HT1080 (cell line): ENCODE data around the gene DNTTIP2. TPM values are rescaled to one million over a fixed set of nuclear protein-coding genes. Genes with fewer than 3 reads are reported as not detected.
"Not testable (repeated sequence)": the region's sequence is repeated elsewhere in the genome, so short reads cannot be mapped to it uniquely, and the experiment has no call there.

Source experiments
- DNase-seq: peaks from one replicate; pipeline ENCODE4 v3.0.0-alpha.2; 2015; ENCODE audit warnings: low read depth
- total RNA-seq: library from RNA; depleted of rRNA; stranded (reverse); fragments of >200 nt; shearing (Covaris generic); gene quantifications from 2 replicates; pipeline ENCODE4 v1.2.3, GENCODE V29; 2014

DNTTIP2 gene
- total RNA-seq, 1 experiment from 2014 or later, result 55.8 TPM

DNA sequence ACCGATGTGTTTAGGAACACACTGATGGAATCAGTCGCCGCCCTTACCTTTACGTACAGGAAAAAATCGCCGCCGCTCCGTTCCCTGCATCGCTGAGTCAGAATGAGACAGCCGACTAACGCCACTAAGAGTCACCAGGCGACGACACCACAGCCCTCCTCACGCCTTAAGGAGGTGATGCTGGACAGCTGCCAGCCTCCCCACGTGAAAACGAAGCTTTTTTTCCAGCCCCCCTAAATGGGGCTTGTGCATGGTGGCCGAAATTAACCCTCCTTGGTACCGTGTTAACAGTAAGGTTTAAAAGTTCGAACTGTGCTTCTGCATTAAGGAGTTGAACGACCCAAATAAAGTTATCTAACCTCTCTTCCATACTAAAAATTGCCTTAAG is 511 bp downstream of the DNTTIP2 start:
- DNase-seq, result peak; percentile 46

DNA sequence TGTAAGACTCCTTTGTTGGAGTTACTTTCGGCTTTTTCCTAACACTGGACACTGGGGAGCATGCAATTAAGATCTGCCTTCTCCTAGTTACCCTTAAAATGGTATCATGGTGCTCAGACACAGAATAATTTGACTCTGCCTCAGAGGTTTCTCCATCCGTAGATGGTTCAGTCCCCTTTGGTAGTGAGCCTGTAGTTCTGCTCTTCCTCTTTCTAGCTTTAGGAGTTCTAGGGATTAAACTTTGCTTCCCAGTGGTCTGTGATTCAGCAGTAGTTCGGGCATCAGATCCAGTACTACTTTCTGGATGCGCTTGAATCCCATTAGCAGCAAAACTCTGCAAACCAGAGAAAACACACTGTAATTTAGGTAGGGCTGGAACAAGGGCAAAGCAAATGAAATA is 1.5 kb downstream of the DNTTIP2 start:
- DNase-seq, result no peak

DNA sequence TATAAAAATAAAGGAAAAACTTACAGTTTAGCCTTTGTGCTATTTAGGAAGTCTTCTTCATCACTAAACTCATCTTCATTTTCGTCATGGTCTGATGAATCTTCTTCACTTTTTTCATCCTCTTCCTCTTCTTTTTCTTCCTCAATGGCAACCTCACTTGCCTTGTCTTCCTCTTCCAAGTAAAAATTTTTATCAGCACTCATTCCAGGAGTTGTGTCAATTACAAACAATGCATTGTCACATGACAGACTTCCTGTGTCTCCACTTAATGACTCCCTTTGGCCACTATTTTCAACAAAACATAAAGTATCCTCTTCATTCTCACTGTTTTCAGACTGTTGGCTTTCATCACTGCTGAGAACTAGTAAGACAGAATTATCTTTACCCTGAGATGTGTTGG is 2.8 kb downstream of the DNTTIP2 start:
- no peak for DNase-seq

DNA sequence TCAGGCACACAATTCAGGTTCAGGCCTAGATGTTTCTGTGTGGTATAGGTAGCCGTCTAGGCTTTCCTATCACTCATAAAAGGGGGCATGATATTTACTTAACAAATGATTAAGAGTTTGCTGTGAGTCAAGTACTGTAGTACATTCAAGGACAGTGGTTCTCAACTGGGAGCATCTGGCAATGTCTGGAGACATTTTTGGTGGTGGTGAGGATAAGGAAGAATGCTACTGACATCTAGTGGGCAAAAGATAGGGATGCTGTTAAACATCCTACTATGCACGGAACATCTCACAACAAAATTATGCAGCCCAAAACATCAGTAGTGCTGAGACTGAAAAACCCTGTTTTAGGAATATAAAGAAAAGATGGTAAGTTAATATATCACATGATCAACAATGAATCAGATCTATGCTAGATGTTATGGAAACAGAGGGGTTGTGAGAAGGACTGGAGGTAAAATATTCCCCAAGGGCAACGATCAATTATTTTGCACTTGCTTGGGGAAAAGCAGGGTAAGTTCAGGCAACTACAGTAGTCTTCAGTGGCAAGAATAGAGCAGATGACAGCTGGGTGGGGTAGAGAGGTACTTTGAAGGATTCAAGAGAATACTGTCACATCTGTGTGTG is 4.9 kb downstream of the DNTTIP2 start:
- peak; percentile 67 for DNase-seq

DNA sequence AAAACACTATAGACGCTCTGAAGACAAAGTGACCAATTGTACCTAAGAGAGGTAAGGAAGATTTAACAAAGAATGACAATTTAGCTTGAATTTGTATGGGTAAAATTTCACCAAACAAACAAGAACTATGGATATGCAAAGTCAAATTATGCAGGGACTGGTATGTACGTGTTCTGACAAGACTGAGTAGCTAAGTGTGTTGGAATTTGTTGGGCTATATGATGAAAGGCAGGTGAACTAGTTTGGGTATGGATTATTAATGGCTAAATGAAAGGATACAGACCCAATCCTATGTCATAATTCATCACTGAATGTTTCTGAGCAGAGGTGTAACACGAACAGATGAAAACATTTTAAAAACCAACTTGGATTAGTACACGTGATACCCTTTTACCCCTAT is 7.6 kb downstream of the DNTTIP2 start:
- DNase-seq, result no peak

DNA sequence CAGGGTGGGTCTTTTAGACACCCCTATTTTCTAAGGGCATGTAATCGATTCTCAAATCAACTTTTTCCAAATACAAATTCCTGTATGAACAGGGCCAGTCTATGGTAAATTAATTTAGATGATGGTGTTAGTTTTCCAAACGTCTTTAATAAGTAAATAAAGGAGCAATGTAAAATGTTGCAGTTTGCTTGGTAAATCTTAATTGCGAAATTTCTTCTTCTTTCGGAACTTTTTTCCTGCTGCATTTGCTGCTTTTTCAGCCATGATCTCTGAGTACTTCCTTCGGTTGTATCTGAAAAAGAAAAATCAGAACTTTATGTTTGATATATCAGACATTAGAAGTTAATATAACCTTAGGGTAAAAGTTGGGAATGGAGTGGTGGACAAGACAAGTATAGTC is 9.4 kb downstream of the DNTTIP2 start:
- DNase-seq, result no peak

DNA sequence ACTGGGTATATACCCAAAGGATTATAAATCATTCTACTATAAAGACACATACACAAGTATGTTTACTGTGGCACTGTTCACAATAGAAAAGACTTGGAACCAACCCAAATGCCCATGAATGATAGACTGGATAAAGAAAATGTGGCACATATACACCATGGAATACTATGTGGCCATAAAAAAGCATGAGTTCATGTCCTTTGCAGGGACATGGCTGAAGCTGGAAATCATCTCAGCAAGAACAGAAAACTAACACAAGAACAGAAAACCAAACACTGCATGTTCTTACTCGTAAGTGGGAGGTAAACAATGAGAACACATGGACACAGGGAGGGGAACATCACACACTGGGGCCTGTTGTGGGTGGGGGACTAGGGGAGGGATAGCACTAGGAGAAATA is 10.5 kb downstream of the DNTTIP2 start:
- DNase-seq, result not testable (repeated sequence)

DNA sequence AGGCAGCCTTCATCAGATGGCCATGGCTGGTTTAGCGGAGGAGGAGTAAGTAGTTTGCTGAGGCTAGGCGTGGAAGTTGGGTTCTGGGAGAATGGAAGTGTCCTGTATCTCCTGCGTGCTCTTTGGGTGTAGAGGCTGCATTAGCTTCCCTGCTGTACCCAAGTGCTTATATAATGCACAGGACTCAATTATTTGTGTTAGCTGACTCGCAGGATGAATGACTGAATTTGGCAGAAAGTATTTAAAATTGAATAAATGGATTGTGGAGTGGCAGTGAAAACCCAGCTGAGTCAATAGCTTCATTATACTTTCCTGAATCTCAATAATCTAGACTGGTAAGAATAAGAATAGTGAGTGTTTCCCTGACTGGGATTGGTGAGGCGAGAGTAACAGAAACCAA is 13.8 kb downstream of the DNTTIP2 start:
- DNase-seq, result no peak

DNA sequence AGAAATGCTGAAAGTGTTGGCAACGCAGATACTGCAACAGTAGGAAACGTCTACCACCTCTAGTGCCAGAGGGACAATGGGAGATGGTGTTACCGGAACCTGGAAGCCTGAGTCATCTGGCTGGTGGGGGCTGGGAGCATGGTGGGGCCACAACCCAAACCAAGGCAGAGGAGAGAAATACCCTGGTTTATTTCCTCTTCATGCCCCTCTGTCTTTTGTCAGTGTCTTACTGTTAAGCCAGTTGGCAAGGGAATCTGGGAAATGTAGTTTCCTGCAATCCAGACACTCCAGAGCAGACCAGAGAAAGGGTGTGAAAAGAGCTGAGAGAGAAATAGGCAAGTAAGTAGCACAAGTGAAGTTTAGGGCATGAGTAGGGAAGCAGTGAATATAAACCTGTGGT is 14.8 kb downstream of the DNTTIP2 start:
- no peak for DNase-seq

DNA sequence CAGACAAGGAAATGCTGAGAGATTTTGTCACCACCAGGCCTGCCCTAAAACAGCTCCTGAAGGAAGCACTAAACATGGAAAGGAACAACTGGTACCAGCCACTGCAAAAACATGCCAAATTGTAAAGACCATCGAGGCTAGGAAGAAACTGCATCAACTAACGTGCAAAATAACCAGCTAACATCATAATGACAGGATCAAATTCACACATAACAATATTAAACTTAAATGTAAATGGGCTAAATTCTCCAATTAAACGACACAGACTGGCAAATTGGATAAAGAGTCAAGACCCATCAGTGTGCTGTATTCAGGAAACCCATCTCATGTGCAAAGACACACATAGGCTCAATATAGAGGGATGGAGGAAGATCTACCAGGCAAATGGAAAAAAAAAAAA is 21.4 kb downstream of the DNTTIP2 start:
- not testable (repeated sequence) for DNase-seq

DNA sequence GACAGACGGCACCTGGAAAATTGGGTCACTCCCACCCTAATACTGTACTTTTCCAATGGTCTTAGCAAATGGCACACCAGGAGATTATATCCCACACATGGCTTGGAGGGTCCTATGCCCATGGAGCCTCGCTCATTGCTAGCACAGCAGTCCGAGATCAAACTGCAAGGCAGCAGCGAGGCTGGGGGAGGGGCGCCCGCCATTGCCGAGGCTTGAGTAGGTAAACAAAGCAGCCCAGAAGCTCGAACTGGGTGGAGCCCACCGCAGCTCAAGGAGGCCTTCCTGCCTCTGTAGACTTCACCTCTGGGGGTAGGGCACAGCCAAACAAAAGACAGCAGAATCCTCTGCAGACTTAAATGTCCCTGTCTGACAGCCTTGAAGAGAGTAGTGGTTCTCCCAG is 23.0 kb downstream of the DNTTIP2 start:
- not testable (repeated sequence) for DNase-seq

DNA sequence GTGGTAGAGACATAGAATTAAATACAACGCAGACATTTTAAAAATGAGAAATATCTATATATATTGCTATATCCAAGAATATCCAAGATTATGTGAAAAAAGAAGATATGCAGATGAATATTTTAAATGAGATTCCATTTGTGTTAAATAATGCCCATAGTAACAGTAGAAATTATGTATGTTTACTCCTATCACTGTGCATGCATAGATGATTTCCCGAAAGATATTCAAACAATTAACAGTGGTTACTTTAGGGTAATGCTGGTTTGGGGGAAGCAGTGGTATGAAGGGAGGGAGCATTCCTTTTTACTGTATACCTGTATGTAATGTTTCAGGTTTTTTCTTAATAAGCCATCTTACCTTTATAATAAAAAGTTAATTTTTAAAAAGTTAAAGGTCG is 25.1 kb downstream of the DNTTIP2 start:
- DNase-seq, result no peak

DNA sequence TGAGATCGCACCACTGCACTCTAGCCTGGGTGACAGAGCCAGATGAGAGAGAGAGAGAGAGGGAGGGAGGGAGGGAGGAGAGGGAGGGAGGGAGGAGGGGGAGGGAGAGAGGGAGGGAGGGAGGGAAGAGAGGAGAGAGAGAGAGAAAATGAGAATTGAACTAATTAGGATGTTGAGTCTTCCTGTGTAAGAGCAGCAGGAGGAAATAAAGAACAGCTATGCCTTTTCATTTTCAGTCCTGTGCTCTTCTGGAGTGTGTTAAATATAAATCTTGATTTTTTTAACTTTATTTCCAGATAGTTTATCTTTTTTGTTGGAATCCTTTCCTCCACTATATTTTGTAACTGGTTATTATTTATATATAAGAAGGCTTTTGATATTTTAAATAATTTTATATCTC is 27.1 kb downstream of the DNTTIP2 start:
- DNase-seq, result no peak

DNA sequence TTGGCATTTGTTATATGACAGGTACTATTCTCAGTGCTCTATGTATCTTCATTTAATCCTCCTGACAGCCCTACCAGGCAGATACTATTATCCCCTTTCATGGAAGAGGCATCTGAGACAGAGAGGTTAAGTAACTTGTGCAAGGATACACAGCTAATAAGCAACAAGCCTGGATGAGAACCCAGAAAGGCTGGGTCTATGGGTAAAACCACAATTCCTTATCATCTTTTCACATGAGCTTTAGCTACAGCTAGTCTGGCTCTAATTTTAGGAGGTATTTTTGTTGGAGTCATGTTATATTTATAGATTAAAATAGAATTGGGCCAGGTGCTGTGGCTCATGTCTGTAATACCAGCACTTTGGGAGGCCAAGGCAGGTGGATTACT is 27.7 kb downstream of the DNTTIP2 start:
- no peak for DNase-seq

DNA sequence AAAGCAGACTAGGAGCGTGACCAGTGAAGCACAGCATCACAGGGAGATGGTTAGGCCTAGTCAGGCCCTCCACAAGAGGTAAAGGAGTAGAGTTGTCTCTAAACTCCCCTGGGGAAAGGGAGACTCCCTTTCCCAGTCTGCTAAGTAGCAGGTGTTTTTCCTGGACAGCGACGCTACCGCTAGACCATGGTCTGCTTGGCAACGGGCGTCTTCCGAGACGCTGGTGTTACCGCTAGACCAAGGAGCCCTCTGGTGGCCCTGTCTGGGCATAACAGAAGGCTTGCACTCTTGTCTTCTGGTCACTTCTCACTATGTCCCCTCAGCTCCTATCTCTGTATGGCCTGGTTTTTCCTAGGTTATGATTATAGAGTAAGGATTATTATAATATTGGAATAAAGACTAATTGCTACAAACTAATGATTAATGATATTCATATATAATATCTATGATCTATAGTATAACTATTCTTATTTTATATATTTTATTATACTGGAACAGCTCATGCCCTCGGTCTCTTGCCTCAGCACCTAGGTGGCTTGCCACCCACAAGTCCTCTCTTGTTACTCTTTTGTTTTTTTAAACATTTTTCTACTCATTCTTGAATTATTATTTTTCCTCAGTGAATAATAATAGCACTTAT is 28.2 kb downstream of the DNTTIP2 start:
- peak; percentile 67 for DNase-seq

DNA sequence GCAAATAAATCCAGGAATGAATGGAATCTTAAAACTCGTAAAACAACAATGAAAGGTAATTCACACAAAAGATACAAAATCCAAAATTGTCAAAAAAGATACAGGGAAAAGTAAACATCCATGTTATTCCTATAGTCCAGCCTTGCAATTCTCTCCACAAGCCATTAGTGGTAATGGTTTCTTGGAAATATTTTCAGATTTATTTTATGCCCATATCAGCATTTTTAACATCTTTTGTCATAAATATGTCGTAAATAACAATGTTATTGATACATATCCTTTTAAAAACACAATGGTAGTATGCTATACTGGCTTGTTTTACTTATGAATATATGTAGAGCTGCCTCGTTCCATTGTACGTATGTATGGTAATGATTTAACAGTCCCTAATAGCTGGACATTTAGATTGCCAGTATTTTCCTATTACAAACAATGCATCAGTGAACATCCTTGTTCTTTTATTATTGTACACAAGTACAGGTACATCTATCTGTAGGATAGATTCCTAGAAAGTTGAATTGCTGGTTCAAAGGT is 30.6 kb downstream of the DNTTIP2 start:
- DNase-seq, result no peak

DNA sequence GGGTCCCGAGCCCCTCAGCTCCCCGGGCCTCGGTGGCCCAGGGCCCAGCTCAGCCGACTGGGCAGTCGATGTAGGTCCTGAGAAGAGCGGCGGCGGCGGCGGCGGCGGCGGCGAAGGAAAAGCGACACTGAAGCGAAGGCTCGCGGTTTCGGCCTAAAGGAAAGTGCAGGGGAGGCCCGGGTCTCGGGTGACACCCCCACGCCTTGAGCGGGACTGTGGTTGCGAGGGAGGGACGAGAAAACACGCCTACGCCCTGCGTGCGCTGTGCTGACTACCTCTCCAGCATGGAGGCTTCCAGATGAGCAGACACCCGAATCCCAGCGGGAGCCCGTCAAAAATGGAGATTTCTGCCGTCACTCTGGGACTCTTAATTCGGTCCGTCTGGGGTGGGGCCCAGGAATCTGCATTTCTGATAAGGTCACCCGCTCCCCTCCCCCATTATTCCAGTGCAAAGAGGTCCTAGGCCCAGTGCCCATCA is 31.2 kb downstream of the DNTTIP2 start:
- peak; percentile 80 for DNase-seq

DNA sequence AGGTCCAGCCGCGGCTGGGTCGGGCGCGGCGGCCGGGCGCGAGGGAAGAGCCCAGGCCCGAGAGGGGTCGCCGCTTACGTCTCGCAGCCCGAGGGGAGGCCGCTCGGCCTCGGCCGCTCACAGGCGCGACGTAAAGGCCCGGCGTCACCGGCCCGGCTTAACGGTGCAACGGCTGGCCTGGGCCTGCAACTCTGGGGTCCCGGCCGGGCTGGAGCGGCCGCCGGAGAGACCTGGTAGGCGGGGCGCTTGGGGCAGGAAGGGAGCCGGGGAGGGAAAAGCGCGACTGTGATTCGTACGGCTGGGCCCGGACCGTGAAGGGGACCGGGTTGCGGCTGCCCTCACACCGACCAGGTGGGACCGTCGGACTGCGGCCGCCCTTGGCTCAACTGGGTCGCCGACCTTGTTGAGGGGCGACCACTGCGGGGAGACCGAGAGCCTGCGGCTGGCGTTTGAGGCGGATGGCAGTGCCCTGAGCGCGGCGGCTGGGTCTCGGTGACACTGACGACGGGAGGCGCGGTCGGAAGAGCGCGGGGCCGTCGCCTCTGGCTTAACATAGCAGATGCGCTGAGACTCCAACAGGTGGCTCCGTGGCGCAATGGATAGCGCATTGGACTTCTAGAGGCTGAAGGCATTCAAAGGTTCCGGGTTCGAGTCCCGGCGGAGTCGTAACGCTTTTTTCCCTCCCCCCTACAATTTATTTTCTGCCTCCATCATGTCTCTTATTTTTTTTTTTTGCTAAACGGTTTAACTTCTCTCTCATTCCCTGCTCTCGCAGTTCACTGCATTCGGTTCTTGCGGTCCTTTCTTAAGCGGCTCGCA is 31.8 kb downstream of the DNTTIP2 start:
- DNase-seq, result peak; percentile 89

DNA sequence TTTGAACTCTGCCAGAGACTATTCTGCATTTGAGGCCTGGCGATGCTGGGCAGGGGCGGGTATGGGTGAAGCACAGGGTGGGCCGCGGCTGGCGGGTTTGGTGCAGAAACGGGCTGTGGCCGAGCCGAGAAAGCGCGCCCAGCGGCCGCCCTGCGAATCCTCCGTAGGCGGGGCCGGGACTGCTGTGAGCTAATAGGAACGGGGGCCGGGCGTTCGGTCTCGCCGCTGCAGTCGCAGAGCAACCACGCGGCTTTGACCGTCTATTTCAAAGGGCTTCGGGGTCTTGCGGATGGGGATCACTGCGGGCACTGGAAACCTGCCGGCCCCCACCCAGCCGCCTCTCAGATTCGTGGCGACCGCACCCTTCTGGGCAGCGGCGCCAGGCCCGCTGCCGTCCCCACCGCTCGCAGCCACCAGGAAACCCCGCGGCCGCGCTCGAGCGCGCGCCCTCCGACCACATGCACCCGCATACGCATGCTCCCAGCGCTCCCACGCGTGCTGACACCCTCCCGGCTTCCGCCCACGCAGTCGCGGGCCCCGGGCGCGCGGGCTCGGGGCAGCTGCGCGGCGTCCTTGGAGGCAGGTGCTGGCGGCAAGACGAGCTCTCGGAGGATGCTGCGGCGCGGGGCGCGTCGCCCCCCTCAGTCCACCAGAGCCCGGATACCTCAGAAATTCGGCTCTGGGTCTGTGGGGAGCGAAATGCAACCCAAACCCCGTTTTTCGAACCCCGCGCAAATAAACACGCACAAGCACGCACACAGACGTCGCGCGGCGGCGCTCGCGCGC is 32.6 kb downstream of the DNTTIP2 start:
- peak; percentile 91 for DNase-seq

DNA sequence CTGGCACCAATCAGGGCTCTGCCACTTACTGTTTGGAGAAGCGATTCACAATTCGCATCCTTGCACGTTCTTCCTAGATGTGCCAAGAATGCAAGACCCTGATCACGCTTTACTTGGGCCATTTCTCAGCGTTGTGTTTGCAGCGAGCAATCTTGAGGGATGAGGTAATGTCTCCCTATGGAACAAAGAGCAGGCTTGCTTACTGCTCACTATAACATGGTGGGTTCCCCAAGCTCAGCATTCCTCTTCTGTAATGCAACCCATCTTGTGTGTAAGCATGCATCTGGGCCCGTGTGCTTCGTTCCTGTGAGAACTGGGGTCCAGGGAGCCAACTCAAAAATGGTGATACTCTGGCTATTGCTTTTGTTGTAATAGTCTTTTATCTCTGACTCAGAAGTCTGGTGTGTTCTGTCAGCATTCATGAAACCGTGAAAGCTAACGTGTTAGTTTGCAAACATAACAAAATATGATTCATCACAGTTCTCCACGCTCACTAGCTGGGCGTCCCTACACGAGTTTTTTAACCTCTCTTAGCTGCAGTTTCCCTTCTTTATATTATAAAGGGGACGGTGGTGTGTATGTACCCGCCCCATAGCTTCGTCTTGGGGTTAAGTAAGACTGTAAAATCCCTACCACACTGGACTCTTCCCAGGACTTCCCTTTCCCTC is 33.3 kb downstream of the DNTTIP2 start:
- peak; percentile 82 for DNase-seq
